ENCODE results near the gene SDCCAG8. TPM values are rescaled to one million over a fixed set of nuclear protein-coding genes. Genes with fewer than 3 reads are reported as not detected.

SDCCAG8 gene
- total RNA-seq, 1 donor from 2014 or later = 97.1 TPM

GRCh38 chr1:243447347-243447746, 191.5 kb downstream of the SDCCAG8 start:
- Histone ChIP-seq H3K36me3 (peaks cover 0 to 6% of the 10 kb centered on the region in 2 donors), H3K27me3 (no peaks in the 10 kb centered on the region), H3K4me1 (peaks cover 0 to 4% of the 10 kb centered on the region in 2 donors), H3K4me3 (no peak overlapping the region), H3K27ac (no peak overlapping the region), H3K9me3 (no peaks in the 10 kb centered on the region)
- intact Hi-C loops (cut with DNase I) = no loop called here
- no peak for DNase-seq (ENCODE audit: low spot score in 2 of 2)
- no peak for TF ChIP-seq CTCF (IDR thresholded peaks at IDR 0.05)

DNA sequence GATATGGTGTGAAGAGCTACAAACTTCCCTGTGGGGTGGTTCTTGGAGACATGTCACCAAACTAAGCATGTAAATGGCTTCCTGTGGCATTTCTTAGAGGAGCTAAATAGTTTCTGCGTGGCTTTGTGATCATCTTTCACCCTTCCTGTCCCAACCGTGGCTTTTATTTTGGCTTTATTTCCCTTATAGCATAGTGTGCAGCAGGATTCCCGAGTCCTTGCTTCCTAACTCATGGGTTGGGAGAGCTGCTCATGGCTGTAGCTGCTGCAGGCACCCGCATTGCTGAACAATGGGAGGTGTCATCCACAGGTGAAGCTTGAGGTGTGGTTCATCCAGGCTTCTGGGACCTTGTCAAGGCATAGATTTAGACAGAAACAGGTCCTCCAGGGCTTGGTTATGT, 192.0 kb downstream of the SDCCAG8 start:
- no peak for TF ChIP-seq CTCF (IDR thresholded peaks at IDR 0.05)
- intact Hi-C loops (cut with DNase I) = no loop called here

DNA sequence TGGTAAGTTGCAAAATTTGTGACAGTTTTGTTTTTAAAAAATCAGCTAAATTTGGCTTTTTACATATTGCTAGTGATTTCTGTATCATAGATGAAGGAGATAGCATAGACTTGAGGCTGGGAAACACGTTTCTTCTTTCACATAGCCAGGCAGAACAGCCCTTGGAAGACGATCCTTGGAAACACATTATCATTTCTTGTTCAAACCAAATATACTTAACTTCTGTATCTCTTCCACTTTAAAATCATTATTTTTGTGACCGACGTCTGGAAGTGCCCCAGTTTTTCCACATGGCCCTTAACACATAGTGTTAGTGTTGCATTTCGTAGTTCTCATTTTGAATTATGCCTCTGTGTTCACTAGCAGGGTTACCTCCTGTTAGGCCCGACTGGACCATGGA, 193.5 kb downstream of the SDCCAG8 start:
- DNase-seq (ENCODE audit: low spot score in 2 of 2) = no peak
- no peak overlapping the region for H3K4me3 ChIP-seq
- no peaks in the 10 kb centered on the region for H3K4me1 ChIP-seq
- TF ChIP-seq CTCF (IDR thresholded peaks at IDR 0.05) = no peak
- no peak overlapping the region for H3K27ac ChIP-seq
- intact Hi-C loops (cut with DNase I) = no loop called here
- H3K27me3 ChIP-seq = no peaks in the 10 kb centered on the region
- peaks cover 0 to 6% of the 10 kb centered on the region in 2 donors for H3K36me3 ChIP-seq
- no peaks in the 10 kb centered on the region for H3K9me3 ChIP-seq

More for the DNA sequence above, 192.0 kb downstream of the SDCCAG8 start:
- no peaks in the 10 kb centered on the region for H3K27me3 ChIP-seq
- no peak overlapping the region for H3K4me3 ChIP-seq
- no peak overlapping the region for H3K27ac ChIP-seq
- no peak for DNase-seq (ENCODE audit: low spot score in 2 of 2)
- H3K4me1 ChIP-seq = peaks cover 0 to 4% of the 10 kb centered on the region in 2 donors
- H3K9me3 ChIP-seq = no peaks in the 10 kb centered on the region
- H3K36me3 ChIP-seq = peaks cover 0 to 6% of the 10 kb centered on the region in 2 donors

DNA sequence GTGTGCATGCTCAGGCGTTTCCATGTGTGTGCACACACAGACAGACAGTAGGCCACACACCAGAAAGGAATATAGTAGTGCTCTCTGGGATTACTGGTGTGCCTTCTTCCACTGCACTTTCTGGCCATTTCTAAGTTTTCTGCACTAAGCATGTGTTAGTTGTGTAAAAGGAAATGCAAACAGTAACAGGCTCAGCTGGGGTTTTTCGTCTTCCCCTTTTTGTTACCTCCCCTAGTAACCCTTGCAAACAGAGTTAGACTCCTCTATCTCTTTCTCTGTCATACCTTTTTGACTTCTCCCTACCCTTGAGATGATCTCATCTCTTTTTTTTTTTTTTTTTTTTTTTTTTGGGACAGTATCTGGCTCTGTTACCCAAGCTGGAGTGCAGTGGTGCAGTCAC, 196.3 kb downstream of the SDCCAG8 start:
- Histone ChIP-seq H3K27ac (no peak overlapping the region), H3K9me3 (no peaks in the 10 kb centered on the region), H3K4me3 (no peak overlapping the region), H3K27me3 (no peaks in the 10 kb centered on the region), H3K4me1 (no peaks in the 10 kb centered on the region), H3K36me3 (peaks cover 0 to 5% of the 10 kb centered on the region in 2 donors)
- intact Hi-C loops (cut with DNase I) = no loop called here
- no peak for TF ChIP-seq CTCF (IDR thresholded peaks at IDR 0.05)
- DNase-seq (ENCODE audit: low spot score in 2 of 2) = no peak

- no peaks in the 10 kb centered on the region for H3K9me3 ChIP-seq
- H3K4me3 ChIP-seq = no peak overlapping the region
- no peak overlapping the region for H3K27ac ChIP-seq
- intact Hi-C loops (cut with DNase I) = no loop called here
- no peaks in the 10 kb centered on the region for H3K27me3 ChIP-seq
- DNase-seq (ENCODE audit: low spot score in 2 of 2) = no peak
- peaks cover 0 to 5% of the 10 kb centered on the region in 2 donors for H3K36me3 ChIP-seq
- TF ChIP-seq CTCF (IDR thresholded peaks at IDR 0.05) = no peak
- no peaks in the 10 kb centered on the region for H3K4me1 ChIP-seq
These were observed 198.6 kb downstream of the SDCCAG8 start for GRCh38 chr1:243454328-243454997.
